ENCODE measurements around the gene SERPINI1.
"Not testable (repeated sequence)": the region's sequence is repeated elsewhere in the genome, so short reads cannot be mapped to it uniquely, and the experiment has no call there.

Gene SERPINI1

DNA sequence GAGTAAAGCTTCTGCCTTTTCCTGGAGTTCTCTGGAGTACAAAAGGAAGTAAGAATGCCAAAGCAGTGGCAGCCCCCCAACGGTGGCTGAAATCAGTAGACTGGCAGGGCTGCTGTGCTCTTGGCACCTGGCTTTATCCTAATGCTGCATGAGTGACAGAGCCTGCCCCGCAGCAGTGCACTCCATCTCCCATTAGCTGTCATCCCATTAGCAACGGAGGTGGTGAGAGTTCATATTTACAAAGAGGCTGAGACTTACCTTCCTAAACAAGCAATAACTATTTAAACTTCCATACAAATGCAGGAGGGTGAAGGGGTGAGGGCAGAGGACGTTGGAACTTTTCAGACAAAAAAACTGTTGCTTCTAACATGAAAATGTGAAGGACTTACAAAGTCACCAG, 51.9 kb downstream of the SERPINI1 start:
- DNase-seq (ENCODE audit: low spot score) = no peak

DNA sequence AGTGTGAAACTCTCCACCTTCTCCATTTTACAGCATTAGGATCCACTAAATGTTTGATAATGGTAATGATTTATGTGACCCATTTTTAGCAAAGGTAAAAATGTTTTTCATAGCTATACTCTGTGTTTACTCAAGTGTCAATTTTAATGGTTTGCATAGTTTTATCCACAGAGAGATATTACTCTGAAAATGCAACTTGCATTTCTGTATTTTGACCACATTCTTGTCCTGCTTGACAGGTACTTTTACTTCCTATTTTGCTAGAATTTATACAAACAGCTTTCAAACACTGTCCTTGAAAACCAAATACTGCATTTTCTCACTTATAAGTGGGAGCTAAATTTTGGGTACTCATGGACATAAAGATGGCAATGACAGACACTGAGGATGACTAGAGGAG, 62.9 kb downstream of the SERPINI1 start:
- no peak for DNase-seq (ENCODE audit: low spot score)

DNA sequence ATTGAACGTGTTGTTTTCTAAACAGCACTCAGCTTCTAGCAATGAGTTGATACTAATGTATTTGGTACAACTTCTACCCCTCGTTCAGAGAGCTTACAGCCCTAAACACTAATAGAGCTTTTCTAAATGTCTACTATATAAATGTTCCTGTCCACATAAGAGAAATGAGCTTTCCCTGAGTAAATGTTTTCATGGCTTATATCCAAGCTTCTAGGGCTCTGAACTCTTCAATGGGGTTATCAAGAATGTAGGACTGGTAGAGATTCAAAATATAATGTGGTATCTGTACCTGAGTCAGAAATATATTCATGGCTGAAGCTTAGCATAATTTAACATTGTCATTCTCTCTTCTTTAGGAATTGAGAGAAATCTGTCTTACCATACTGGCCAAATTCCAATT, 73.4 kb downstream of the SERPINI1 start:
- no peak for DNase-seq (ENCODE audit: low spot score)

DNA sequence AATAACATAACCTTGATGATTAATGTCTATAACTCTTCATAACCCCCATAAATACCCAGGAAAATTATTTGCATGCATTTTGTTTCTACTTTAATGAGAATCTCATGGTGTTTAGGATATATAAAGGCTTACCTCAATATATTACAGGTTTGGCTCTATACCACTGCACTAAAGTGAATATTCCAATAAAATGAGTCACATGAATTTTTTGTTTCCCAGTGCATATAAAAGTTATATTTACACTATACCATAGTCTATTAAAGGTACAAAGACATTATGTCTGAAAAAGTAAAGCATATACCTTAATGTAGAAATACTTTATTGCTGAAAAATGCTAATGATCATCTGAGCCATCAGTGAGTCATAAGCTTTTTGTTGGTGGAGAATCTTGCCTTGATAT, 74.7 kb downstream of the SERPINI1 start:
- DNase-seq (ENCODE audit: low spot score) = no peak

DNA sequence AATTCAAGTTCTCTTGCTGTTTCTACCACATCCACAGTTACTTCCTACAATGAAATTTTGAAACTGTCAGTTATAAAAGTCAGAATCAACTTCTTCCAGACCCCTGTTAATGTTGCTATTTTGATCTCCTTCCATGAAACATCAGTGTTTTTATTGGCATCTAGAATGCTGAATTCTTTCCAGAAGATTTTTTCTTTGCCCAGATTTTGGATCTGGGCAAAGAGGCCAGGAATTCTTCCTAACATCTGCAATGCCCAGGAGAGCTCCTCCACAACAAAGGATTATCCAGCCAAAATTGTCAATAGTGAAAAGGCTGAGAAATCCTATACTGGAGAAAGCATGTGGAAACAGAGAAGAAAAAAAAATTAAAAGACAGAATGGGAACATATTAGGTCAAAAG, 75.5 kb downstream of the SERPINI1 start:
- DNase-seq (ENCODE audit: low spot score) = no peak

DNA sequence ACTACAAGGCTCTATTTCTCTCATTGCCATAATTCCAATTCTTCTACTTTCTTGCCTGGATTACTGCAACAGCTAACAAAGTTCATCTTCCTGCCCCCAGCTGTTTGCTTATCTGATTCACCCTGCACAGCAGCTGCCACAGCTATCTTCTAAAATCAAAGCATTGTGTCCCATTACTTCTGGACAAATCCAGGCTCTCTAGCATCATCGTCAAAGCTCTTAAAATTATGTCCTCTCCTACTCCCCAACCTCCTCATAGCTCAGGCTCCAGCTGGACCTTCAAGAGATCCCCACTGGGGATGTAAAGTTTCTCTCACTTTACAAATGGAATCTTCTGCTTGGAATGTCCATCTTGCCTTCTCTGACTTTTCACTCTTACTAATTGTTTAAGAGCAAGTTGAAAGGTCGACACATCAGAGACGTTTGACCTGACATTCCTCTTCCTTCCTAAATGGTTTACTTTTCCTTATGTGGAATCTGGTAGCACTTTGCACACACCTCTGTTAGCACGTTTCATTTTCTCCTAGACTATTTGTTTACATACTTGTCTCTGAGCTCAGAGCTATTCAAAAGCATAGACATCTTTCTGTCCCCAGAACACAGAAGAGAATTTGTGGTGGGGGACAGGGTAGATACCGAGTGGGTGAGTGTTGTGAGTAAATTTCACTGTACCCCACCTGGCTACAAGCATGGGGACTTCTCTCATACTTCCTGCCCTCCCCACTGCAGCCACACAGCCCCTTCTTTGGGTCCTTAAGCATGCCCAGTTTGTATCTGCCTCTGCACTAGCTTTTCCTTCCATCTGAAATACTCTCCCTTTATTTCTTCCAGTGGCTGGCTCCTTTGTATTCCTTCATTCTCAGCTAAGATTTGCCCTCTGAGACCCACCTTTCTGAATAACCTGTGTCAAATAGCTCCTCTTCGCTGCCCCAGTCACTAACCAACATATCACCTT, 77.9 kb downstream of the SERPINI1 start:
- no peak for DNase-seq (ENCODE audit: low spot score)

DNA sequence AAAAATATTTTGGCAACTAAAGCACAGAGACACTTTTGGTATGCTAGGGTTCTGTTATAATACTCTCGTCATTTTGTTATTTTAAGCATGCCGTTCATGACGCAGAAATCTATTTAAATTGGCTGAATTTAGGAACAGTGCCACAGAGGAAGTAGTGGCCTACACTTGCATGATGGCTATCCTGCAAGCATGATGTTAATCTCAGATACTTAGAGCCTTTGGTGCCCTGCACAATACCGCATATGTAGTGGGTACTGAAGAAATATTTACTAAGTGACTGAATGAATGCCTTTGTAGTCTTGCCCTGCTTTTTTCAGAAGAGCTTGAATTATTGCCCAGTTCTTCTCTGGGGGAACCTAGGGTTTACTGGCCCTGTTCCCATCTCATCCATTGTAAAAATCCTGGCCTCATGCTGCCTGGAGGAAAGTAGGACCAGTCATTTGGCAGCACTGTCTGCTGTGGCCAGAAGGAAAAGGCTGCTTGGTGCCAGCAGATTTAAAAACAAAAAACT, 79.0 kb downstream of the SERPINI1 start:
- DNase-seq (ENCODE audit: low spot score) = no peak

DNA sequence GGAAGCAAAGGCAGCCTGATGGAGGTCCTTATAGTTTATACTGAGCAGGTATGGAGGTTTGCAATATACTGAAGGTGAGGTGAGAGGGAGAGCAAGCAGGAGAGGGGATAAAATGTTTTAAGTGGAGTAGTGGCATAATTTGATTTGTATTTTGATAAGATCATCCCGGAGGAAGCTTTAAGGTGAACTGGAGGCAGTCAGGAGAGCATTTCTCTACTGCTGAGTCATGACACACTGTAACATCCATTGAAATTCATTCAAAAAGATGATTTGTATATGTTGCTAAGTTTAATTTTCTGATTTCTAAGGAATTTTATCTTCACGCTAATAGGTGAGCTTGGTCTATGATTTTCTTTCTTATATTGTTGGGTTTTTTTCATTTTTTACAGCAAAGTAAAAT, 81.4 kb downstream of the SERPINI1 start:
- no peak for DNase-seq (ENCODE audit: low spot score)

DNA sequence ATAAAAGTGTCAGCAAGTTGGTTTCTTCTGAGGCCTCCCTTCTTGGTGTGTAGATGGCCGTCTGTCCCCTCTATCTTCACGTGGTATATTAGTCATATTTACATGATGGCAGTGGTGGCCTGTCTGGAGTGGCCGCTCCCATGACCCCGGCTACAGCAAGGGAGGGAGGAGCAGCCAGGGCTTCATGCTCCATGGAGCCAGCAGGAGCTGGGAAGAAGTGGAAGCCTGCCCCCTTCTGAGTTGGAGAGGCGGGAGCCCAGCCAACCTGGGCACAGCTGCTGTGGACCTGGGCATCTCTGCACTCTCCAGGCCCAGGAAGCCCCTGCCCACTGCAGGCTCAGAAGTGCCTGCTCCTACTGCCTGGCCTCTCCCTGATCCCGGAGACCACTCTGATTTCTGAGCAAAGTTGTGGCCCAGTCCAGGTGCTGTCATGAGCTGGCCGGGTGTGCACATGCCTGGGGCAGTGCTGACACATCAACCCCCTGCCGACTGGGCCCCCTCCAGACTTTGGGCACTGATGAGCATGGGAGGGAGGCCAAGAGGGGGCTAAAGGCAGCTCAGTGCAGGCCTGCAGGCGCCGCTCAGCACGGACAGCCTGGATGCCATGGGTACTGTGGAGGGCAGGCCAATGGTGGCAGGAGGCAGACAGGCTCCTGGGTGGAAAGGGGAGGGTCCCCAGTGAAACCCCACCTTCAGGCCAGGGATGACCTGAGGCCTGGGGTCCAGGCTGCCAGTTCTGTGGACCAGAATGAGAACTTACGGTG, 84.8 kb downstream of the SERPINI1 start:
- no peak for DNase-seq (ENCODE audit: low spot score)

DNA sequence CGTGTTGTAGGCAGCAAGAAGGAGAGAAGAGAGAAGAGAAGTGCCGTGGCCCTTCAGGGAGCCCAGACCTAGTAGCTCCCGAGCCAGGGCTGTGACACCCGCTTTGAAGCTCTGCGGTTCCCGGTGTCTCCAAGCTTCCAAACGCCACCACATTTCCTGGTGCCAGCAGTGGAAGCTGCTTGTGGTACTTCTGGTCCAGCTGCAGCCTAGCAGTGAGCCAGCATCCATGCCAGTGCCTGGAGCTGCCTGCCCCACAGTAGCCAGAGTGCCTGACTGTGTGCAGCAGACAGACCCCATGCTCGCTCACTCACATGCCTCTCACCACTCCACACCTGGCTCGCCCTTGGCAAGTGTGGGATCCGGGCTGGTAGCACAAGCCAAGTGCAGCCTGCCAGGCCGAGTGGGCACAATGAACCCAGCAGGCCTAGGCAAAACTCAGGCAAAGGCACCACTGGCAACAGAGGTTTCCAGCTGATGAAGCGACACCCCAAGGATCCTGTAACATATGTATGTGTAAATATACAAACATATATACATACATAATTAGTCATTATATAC, 85.8 kb downstream of the SERPINI1 start:
- no peak for DNase-seq (ENCODE audit: low spot score)

DNA sequence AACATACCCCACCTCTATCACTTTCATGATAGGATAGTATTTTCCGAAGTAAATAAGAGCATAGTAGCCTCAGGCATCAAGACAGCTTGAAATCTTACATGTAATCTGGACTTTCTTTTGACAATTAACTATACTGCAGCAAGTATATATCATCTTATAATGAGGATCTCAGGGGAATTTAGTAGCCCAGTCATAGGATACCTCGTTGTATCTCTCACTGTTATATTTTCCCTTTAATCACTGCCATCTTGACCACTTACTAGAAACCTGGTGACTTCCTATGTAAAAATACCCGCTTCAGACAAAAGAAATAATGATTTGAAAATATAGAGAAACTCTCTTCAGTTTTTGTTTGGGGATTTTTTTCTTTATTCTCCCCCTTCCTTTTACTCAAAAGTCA, 88.2 kb downstream of the SERPINI1 start:
- DNase-seq (ENCODE audit: low spot score) = no peak

DNA sequence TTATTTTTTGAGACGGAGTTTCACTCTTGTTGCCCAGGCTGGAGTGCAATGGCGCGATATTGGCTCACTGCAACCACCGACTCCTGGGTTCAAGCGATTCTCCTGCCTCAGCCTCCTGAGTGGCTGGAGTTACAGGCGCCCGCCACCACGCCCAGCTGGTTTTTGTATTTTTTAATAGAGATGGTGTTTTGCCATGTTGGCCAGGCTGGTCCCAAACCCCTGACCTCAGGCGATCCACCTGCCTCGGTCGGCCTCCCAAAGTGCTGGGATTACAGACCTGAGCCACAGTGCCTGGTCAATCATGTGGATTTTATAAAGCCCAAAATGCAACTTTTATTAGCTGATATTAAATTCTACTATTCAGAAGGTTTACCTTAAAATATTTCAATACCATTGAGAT, 92.1 kb downstream of the SERPINI1 start:
- not testable (repeated sequence) for DNase-seq (ENCODE audit: low spot score)

DNA sequence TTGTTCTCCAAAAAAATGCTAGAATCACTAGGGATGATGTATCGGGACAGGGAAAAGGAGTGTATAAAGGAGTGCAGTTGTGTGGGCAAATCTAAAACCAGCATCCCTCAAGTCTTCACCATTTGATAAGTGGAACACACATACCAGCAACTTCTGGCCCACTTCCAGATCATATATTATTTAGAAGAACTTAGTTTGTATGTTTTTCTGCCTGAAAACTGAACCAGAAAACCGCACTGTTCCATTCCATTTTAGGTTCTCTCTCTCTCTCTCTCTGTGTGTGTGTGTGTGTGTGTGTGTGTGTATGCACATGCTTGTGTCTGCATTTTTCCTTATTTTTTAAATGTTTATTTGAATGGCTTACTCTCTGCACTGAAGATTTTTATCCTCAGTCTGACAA, 93.5 kb downstream of the SERPINI1 start:
- DNase-seq (ENCODE audit: low spot score) = no peak

DNA sequence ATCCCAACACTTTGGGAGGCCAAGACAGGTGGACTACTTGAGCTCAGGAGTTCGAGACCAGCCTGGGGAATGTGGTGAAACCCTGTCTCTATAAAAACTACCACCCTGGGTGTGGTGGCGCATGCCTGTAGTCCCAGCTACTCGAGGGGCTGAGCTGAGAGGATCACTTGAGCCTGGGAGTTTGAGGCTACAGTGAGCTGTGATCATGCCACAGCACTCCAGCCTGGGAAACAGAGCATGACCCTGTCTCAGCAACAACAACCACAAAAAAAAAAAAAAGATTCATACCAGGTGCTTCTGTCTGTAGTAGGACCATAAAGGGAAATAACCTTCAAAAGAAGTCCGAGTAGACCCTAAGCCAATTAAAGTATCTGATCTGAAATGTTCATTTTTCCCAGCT, 94.5 kb downstream of the SERPINI1 start:
- DNase-seq (ENCODE audit: low spot score) = no peak

DNA sequence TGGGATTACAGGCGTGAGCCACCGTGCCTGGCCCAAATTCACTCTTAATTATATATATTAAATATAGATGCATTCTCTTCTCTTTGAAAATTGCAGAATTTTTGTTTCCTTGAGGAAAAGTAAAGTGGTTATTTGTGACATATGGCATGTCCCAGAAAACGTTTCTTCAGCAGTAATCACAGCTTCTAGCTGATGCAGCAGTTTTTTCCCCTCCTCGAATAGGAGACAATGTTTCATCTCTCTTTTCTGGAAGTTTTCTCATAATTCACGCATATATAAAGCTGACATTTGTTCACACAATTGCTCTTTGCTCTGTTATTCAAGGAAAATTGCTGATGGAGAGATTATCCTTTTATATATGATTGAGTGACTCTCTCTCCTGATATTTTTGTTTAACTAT, 99.8 kb downstream of the SERPINI1 start:
- DNase-seq (ENCODE audit: low spot score) = no peak

DNA sequence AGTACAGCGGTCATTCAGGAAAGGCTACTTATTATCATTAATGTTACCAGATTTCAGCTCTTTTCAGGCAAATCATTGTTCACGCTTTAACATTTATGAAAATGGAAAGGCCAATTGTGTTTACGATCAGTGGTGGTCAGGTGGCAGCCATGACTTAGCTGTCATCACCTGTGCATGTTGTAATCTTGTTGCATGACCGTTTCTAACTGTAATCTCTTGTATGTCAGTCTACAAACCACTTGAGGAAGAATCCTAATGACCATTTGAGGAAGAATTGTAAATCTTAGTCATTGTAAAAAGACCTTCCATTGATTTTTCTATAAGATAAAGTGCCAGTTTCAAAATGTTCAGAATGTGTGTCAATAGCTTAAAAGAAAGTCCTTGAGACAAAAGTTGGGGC, 100.4 kb downstream of the SERPINI1 start:
- no peak for DNase-seq (ENCODE audit: low spot score)

DNA sequence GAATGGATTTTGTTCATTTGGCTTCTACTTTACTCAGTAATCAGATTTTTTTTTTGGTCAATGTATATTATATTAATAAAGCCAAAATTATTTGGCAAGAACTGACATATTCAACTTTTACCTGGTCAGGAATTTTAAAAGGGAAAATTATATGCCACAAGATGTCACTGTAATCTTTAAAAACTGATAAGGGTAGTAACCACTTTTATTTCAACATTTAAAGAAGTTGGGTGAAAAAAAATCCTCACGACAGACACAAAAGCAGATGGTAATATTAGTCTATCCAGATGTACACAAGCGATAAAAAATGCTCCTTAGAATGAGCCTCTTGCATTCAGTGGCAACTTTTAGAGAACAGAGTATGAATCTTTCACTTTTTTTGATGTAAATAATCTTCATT, 101.9 kb downstream of the SERPINI1 start:
- DNase-seq (ENCODE audit: low spot score) = no peak

DNA sequence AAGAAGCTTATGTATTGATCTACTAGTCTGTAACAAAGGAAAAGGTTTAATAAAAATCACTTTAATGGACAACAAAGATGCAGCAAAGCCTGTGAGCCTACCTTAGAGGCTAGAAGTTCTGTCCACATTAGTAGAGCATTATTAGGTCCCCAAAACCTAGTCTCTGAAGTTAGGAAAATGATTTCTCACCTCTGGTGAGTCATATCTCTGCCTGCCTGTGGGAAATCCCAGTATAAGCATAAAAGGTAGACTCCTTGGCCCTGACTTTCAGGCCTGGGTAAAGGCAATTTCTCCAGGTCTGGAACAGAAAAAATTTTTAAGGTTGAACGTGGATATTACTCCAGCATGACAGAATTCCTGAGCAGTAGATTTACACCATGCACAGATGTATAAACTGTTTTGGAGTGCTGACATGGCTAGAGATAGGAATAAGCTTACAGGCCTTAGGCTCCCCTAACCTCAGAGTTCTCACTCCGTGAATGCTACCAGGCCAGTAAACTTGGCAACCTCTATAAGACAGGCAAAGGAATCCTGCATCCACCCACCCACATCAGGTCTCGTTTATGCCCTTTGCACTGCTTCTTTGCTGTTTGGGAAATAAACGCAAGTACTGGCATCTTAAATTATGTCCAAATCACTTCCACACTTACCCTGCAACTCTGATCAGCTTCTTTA, 104.1 kb downstream of the SERPINI1 start:
- DNase-seq (ENCODE audit: low spot score) = no peak

DNA sequence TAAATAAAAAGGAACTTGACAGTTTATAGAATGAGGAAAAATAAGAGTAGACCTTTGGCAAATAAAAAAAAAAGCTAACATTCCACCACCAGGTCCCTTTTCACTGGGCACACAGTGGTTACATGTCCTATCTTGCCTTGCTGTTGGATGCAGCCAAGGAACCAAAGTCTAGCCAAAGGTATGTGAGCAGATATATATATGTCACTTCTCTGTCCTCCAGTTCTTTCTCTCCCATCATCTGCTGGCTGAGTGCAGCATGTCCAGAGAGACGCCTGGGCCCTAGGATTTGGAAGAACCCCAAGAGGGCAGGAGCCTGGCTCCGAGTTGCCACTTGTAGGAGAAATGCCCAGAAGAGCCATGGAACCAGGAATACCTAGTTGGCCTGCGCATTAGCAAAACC, 104.7 kb downstream of the SERPINI1 start:
- no peak for DNase-seq (ENCODE audit: low spot score)

DNA sequence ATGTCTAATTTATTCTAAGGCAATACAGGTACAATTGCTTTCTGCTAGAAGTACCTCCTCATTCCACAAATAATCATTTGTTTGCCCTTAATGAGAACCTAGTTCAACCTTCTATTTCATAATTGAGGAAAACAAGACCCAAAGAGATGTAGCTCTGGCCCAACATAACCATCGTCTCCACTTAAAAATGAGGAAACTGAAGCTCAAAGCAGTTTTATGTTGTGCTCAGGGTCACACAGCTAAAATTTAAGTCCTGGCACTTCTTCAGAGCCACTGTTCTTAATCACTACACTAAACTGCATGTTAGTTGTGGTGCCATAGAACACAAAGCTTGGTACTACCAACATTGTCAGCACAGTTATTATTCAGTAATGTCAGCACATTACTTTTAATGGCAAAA, 108.0 kb downstream of the SERPINI1 start:
- no peak for DNase-seq (ENCODE audit: low spot score)

DNA sequence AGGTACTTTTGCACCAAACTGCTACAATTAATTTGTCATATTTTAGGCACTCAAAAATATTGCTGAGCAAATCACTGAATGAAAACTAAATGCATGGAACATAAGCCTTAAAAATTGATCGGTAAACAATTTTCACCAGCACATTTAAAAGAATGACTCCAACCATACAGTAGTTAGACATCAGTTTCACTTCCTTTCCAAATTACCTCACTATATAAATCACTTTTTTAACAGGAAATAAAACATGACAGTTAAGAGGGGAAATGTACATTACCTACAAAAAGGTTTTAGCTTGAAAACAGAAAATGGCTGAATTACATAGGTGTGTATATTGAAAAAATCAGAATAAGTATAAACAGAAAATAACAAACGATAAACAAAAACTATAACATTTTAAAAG, 108.4 kb downstream of the SERPINI1 start:
- DNase-seq (ENCODE audit: low spot score) = no peak

DNA sequence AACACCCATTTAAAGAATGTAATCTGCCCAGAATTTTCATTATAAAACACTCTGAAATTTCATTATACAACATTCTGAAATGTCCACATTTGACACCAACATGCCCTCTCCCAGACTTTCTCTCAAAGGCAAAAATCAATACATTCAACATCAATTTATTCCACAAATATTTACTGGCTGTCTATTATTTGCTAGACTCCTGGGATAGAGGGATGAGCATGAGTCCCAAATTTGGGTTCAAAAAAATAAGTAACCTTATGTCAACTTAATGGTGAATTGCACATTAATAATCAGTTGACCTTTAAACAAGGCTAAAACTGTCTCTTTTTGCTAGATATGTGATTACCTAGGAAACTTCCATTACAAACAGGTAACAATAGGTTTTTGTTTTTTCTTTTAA, 109.0 kb downstream of the SERPINI1 start:
- no peak for DNase-seq (ENCODE audit: low spot score)
